WTC11 (cell line): ENCODE data around the gene CYP8B1.

Source experiments
- ATF1 ChIP-seq: sonication (generic); formaldehyde crosslinking; IDR thresholded peaks from 2 replicates; pipeline ENCODE4 v1.8.1; 2023; ENCODE audit warnings: mild to moderate bottlenecking, moderate library complexity, missing genetic modification reagents
- CBFB ChIP-seq: sonication (generic); formaldehyde crosslinking; IDR thresholded peaks from 2 replicates; pipeline ENCODE4 v1.8.1; 2022; ENCODE audit warnings: mild to moderate bottlenecking, low read depth, missing genetic modification reagents
- GTF2I ChIP-seq: fragments of 250-450 bp; sonication (Bioruptor Pico); conservative IDR thresholded peaks from 2 replicates; pipeline ENCODE4 v1.4.0; 2021; ENCODE audit warnings: mild to moderate bottlenecking
- NR1H2 ChIP-seq: sonication (generic); formaldehyde crosslinking; IDR thresholded peaks from 2 replicates; pipeline ENCODE4 v1.9.0; 2021; ENCODE audit warnings: mild to moderate bottlenecking, moderate library complexity, missing genetic modification reagents
- NR3C1 ChIP-seq: sonication (generic); formaldehyde crosslinking; conservative IDR thresholded peaks from 2 replicates; pipeline ENCODE4 v1.8.1; 2023; ENCODE audit warnings: low read depth, mild to moderate bottlenecking, missing genetic modification reagents
- SMAD4 ChIP-seq: sonication (generic); formaldehyde crosslinking; IDR thresholded peaks from 2 replicates; pipeline ENCODE4 v1.8.0; 2022; ENCODE audit warnings: mild to moderate bottlenecking, missing genetic modification reagents
- TEAD4 ChIP-seq: sonication (generic); formaldehyde crosslinking; IDR thresholded peaks from 2 replicates; pipeline ENCODE4 v1.8.0; 2022; ENCODE audit warnings: mild to moderate bottlenecking, missing genetic modification reagents
- USF1 ChIP-seq: sonication (generic); formaldehyde crosslinking; IDR thresholded peaks from 2 replicates; pipeline ENCODE4 v1.8.0; 2022; ENCODE audit warnings: mild to moderate bottlenecking, missing genetic modification reagents
- USF2 ChIP-seq: sonication (generic); formaldehyde crosslinking; IDR thresholded peaks from 2 replicates; pipeline ENCODE4 v1.8.1; 2023; ENCODE audit warnings: mild to moderate bottlenecking, missing genetic modification reagents, moderate library complexity
- ZNF121 ChIP-seq: sonication (generic); formaldehyde crosslinking; IDR thresholded peaks from 2 replicates; pipeline ENCODE4 v1.8.0; 2023; ENCODE audit warnings: missing genetic modification reagents
- ZNF423 ChIP-seq: fragments of 250-450 bp; sonication (Bioruptor Pico); IDR thresholded peaks from 2 replicates; pipeline ENCODE4 v2.1.2; 2022; ENCODE audit warnings: mild to moderate bottlenecking, moderate library complexity
- ZNF532 ChIP-seq: fragments of 250-450 bp; sonication (Bioruptor Pico); IDR thresholded peaks from 2 replicates; pipeline ENCODE4 v1.9.0; 2021; ENCODE audit warnings: mild to moderate bottlenecking, borderline replicate concordance
- TF ChIP-seq, protein P1 (sequence below): fragments of 200-600 bp; IDR thresholded peaks from 2 replicates; pipeline ENCODE4 v1.8.0; 2022; ENCODE audit warnings: antibody characterized with exemption
- TF ChIP-seq, protein P2 (sequence below): sonication (generic); formaldehyde crosslinking; IDR thresholded peaks from 2 replicates; pipeline ENCODE4 v1.8.0; 2022; ENCODE audit warnings: mild to moderate bottlenecking, missing genetic modification reagents

GRCh38 chr3:42865256-42865655 is 10.4 kb downstream of the CYP8B1 start:
- no peak for TF ChIP-seq USF1 (CRISPR knock-in tag)
- TF ChIP-seq, protein P1, sequence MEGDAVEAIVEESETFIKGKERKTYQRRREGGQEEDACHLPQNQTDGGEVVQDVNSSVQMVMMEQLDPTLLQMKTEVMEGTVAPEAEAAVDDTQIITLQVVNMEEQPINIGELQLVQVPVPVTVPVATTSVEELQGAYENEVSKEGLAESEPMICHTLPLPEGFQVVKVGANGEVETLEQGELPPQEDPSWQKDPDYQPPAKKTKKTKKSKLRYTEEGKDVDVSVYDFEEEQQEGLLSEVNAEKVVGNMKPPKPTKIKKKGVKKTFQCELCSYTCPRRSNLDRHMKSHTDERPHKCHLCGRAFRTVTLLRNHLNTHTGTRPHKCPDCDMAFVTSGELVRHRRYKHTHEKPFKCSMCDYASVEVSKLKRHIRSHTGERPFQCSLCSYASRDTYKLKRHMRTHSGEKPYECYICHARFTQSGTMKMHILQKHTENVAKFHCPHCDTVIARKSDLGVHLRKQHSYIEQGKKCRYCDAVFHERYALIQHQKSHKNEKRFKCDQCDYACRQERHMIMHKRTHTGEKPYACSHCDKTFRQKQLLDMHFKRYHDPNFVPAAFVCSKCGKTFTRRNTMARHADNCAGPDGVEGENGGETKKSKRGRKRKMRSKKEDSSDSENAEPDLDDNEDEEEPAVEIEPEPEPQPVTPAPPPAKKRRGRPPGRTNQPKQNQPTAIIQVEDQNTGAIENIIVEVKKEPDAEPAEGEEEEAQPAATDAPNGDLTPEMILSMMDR, result no peak
- TF ChIP-seq TEAD4 (CRISPR knock-in tag), result no peak
- no peak for TF ChIP-seq ZNF121
- no peak for TF ChIP-seq GTF2I (CRISPR knock-in tag)
- no peak for TF ChIP-seq CBFB
- no peak for TF ChIP-seq USF2 (CRISPR knock-in tag)
- TF ChIP-seq ATF1 (CRISPR knock-in tag), result no peak
- TF ChIP-seq, protein P2, sequence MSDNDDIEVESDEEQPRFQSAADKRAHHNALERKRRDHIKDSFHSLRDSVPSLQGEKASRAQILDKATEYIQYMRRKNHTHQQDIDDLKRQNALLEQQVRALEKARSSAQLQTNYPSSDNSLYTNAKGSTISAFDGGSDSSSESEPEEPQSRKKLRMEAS (CRISPR knock-in tag), result no peak
- TF ChIP-seq ZNF532 (CRISPR knock-in tag), result no peak
- TF ChIP-seq SMAD4 (CRISPR knock-in tag), result no peak
- TF ChIP-seq ZNF423 (CRISPR knock-in tag), result no peak
- TF ChIP-seq NR1H2, result no peak
- TF ChIP-seq NR3C1, result no peak
